Neural cell (in vitro differentiated cells): Measurements from ENCODE around the gene IFT122. TPM values are rescaled to one million over a fixed set of nuclear protein-coding genes. Genes with fewer than 3 reads are reported as not detected.

Experiments
- H2AFZ ChIP-seq: fragments of 200-600, 300-800 bp; sonication (generic), shearing (Covaris generic); 2 replicates; pipeline ENCODE4 v1.6.0; 2014; ENCODE audit warnings: low read depth, mild to moderate bottlenecking, antibody characterized with exemption, low read length, moderate library complexity
- H3F3A ChIP-seq: fragments of 200-600 bp; shearing (Covaris generic); 2 replicates; pipeline ENCODE4 v1.6.1; 2016; ENCODE audit warnings: mild to moderate bottlenecking, moderate library complexity, mixed read lengths, antibody characterized with exemption, low read length; ENCODE audit not compliant: insufficient read depth, poor library complexity, severe bottlenecking
- H3K27ac ChIP-seq: fragments of 200-600, 300-800 bp; sonication (generic), shearing (Covaris generic); 2 replicates; pipeline ENCODE4 v1.5.1; 2014; ENCODE audit warnings: mild to moderate bottlenecking, low read length, moderate library complexity
- H3K27me3 ChIP-seq: fragments of 300-800, 200-600 bp; sonication (generic), shearing (Covaris generic); 2 replicates; pipeline ENCODE4 v1.6.0; 2014; ENCODE audit warnings: mild to moderate bottlenecking, low read depth, low read length, moderate library complexity; ENCODE audit not compliant: insufficient read depth
- H3K36me3 ChIP-seq: fragments of 300-800, 200-600 bp; sonication (generic), shearing (Covaris generic); 2 replicates; pipeline ENCODE4 v1.5.1; 2014; ENCODE audit warnings: mild to moderate bottlenecking, antibody characterized with exemption, low read length, moderate library complexity; ENCODE audit not compliant: insufficient read depth
- H3K4me2 ChIP-seq: fragments of 300-800, 200-600 bp; sonication (generic), shearing (Covaris generic); 2 replicates; pipeline ENCODE4 v1.6.0; 2014; ENCODE audit warnings: mild to moderate bottlenecking, low read length
- H3K4me3 ChIP-seq: fragments of 300-800, 200-600 bp; sonication (generic), shearing (Covaris generic); 2 replicates; pipeline ENCODE4 v1.5.1; 2014; ENCODE audit warnings: mild to moderate bottlenecking, low read length, moderate library complexity
- H3K79me2 ChIP-seq: fragments of 200-600 bp; shearing (Covaris generic); replicated peaks from 2 replicates; pipeline ENCODE4 v1.6.0; 2014; ENCODE audit warnings: mild to moderate bottlenecking, low read length, moderate library complexity; ENCODE audit not compliant: insufficient read depth
- H3K9ac ChIP-seq: fragments of 300-800, 200-600 bp; sonication (generic), shearing (Covaris generic); 2 replicates; pipeline ENCODE4 v1.6.1; 2016; ENCODE audit warnings: mild to moderate bottlenecking, low read length, mixed read lengths
- H3K9me2 ChIP-seq: fragments of 200-600 bp; shearing (Covaris generic); 2 replicates; pipeline ENCODE4 v1.6.1; 2016; ENCODE audit warnings: mild to moderate bottlenecking, low read length, mixed read lengths; ENCODE audit not compliant: insufficient read depth
- H3K9me3 ChIP-seq: fragments of 200-600, 300-800 bp; sonication (generic), shearing (Covaris generic); 2 replicates; pipeline ENCODE4 v1.6.1; 2016; ENCODE audit warnings: mild to moderate bottlenecking, mixed run types, low read length, moderate library complexity, mixed read lengths
- H4K20me1 ChIP-seq: fragments of 200-600 bp; shearing (Covaris generic); 2 replicates; pipeline ENCODE4 v1.6.1; 2016; ENCODE audit warnings: mild to moderate bottlenecking, mixed run types; ENCODE audit not compliant: insufficient read depth
- CTCF ChIP-seq: fragments of 450-650 bp; IDR thresholded peaks from 2 replicates; pipeline ENCODE4 v1.5.1; 2014; ENCODE audit warnings: antibody characterized with exemption, mild to moderate bottlenecking, moderate library complexity; ENCODE audit not compliant: poor library complexity, severe bottlenecking
- EP300 ChIP-seq: fragments of 450-650 bp; conservative IDR thresholded peaks from 2 replicates; pipeline ENCODE4 v1.6.1; 2014; ENCODE audit warnings: antibody characterized with exemption, mild to moderate bottlenecking, moderate library complexity; ENCODE audit not compliant: poor library complexity, severe bottlenecking
- EZH2 ChIP-seq: fragments of 200-600, 300-800 bp; shearing (Covaris generic), sonication (generic); IDR thresholded peaks from 2 replicates; pipeline ENCODE4 v1.6.1; 2014; ENCODE audit warnings: antibody characterized with exemption, low read length, borderline replicate concordance, mild to moderate bottlenecking; ENCODE audit not compliant: insufficient read depth, poor library complexity, severe bottlenecking
- MXI1 ChIP-seq: fragments of 450-650 bp; conservative IDR thresholded peaks from 2 replicates; pipeline ENCODE4 v1.6.1; 2014; ENCODE audit warnings: antibody characterized with exemption, mild to moderate bottlenecking; ENCODE audit not compliant: poor library complexity, severe bottlenecking
- POLR2AphosphoS5 ChIP-seq: IDR thresholded peaks from 2 replicates; pipeline ENCODE4 v1.6.1; 2012
- RAD21 ChIP-seq: fragments of 450-650 bp; conservative IDR thresholded peaks from 2 replicates; pipeline ENCODE4 v1.6.1; 2014; ENCODE audit warnings: antibody characterized with exemption, mild to moderate bottlenecking, moderate library complexity
- REST ChIP-seq: IDR thresholded peaks from 2 replicates; pipeline ENCODE4 v1.6.1; 2012; ENCODE audit warnings: borderline replicate concordance
- SMC3 ChIP-seq: fragments of 450-650 bp; conservative IDR thresholded peaks from 2 replicates; pipeline ENCODE4 v1.6.1; 2014; ENCODE audit warnings: antibody characterized with exemption, mild to moderate bottlenecking, moderate library complexity; ENCODE audit not compliant: poor library complexity
- TAF1 ChIP-seq: IDR thresholded peaks from 2 replicates; pipeline ENCODE4 v1.6.1; 2012; ENCODE audit warnings: low read depth
- polyA plus RNA-seq: library from polyadenylated mRNA; depleted of rRNA; stranded (reverse); fragments of >200 nt; gene quantifications from 2 replicates; pipeline ENCODE4 v1.2.3, GENCODE V29; 2014

IFT122 gene
- polyA plus RNA-seq, 1 donor from 2014 or later = 28.3 TPM

DNA sequence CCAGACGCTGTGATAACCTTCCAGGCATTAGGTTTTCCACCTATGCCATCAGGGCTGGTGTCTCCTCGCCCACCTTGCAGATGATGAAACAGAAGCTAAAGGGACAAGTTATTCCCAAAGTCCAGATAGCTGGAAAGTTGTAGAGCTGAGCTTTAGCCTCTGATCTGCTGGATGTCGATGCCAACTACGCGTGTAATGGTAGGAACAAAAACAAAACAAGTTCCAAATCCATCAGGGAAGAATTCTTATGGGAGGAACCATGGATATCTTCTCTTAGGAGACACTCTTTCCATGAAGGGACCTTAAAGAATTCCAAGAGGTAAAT, 60.3 kb downstream of the IFT122 start:
- no peak overlapping the region for H2AFZ ChIP-seq
- H3K79me2 ChIP-seq = no peaks in the 10 kb centered on the region
- no peak overlapping the region for H3K4me3 ChIP-seq
- no peak overlapping the region for H3K4me2 ChIP-seq
- H3K27ac ChIP-seq = no peak overlapping the region
- H3K9ac ChIP-seq = no peak overlapping the region
- H3K36me3 ChIP-seq = no peaks in the 10 kb centered on the region
- H3K9me2 ChIP-seq = no peaks in the 10 kb centered on the region
- no peaks in the 10 kb centered on the region for H3K9me3 ChIP-seq
- no peaks in the 10 kb centered on the region for H4K20me1 ChIP-seq
- H3K27me3 ChIP-seq = no peaks in the 10 kb centered on the region
- TF ChIP-seq CTCF (no peak), MXI1 (no peak), RAD21 (no peak), POLR2AphosphoS5 (no peak), EP300 (no peak), EZH2 (no peak), SMC3 (no peak), TAF1 (no peak), REST (no peak)
- no peaks in the 10 kb centered on the region for H3F3A ChIP-seq

GRCh38 chr3:129501630-129502029, 61.6 kb downstream of the IFT122 start:
- Histone ChIP-seq H3K4me3 (no peak overlapping the region), H3K36me3 (no peaks in the 10 kb centered on the region), H3K27ac (no peak overlapping the region), H3K27me3 (no peaks in the 10 kb centered on the region), H3K4me2 (no peak overlapping the region), H3F3A (no peaks in the 10 kb centered on the region), H4K20me1 (no peaks in the 10 kb centered on the region), H3K9me2 (no peaks in the 10 kb centered on the region), H3K9ac (no peak overlapping the region), H2AFZ (no peak overlapping the region), H3K79me2 (no peaks in the 10 kb centered on the region), H3K9me3 (no peaks in the 10 kb centered on the region)
- TF ChIP-seq EZH2 (no peak), RAD21 (no peak), MXI1 (no peak), EP300 (no peak), TAF1 (no peak), POLR2AphosphoS5 (no peak), SMC3 (no peak), REST (no peak), CTCF (no peak)
